Heart right ventricle (tissue), 16 donors: Measurements from ENCODE around the gene NAT16. TPM values are rescaled to one million over a fixed set of nuclear protein-coding genes. Genes with fewer than 3 reads are reported as not detected.

Experiments
- ATAC-seq, 8 donors: fragments of 200-7000 bp; cut with Tn5 transposase; one replicate each; pipeline ENCODE4 v1.9.1; 2020; ENCODE audit warnings: mild to moderate bottlenecking in 8 of 8, moderate library complexity in 8 of 8, moderate number of reproducible peaks in 1 of 8
- DNase-seq, 2 donors: peaks; one replicate each; pipeline ENCODE4 v3.0.0-alpha.2; 2020
- H3K27ac ChIP-seq, 10 donors: fragments of 200-600 bp; sonication (generic) in 2 of 10; one replicate each; pipeline versions ENCODE4 v1.5.0 to v1.8.0; 2020 to 2022; ENCODE audit warnings: mild to moderate bottlenecking in 3 of 10
- H3K27me3 ChIP-seq, 7 donors: fragments of 200-600 bp; one replicate each; pipeline ENCODE4 v1.8.0; 2021 to 2022; ENCODE audit warnings: mild to moderate bottlenecking in 2 of 7
- H3K36me3 ChIP-seq, 9 donors: fragments of 200-600 bp; sonication (generic) in 1 of 9; one replicate each; pipeline versions ENCODE4 v1.5.0 to v1.8.0; 2020 to 2022; ENCODE audit warnings: mild to moderate bottlenecking in 2 of 9
- H3K4me1 ChIP-seq, 9 donors: fragments of 200-600 bp; sonication (generic) in 1 of 9; one replicate each; pipeline versions ENCODE4 v1.5.0 to v1.8.0; 2020 to 2022; ENCODE audit warnings: mild to moderate bottlenecking in 4 of 9
- H3K4me3 ChIP-seq, 10 donors: fragments of 200-600 bp; sonication (generic) in 2 of 10; one replicate each; pipeline versions ENCODE4 v1.5.0 to v1.8.0; 2020 to 2022; ENCODE audit warnings: mild to moderate bottlenecking in 7 of 10, moderate library complexity in 2 of 10
- H3K9me3 ChIP-seq, 11 donors: fragments of 200-600 bp in 10 of 11; sonication (generic) in 2 of 11; one replicate each; pipeline versions ENCODE4 v1.5.0 to v1.8.0; 2013 to 2022; ENCODE audit warnings: mild to moderate bottlenecking in 2 of 11, control low read depth in 1 of 11, moderate library complexity in 1 of 11
- WGBS, 2 donors: extraction: QIAGEN DNeasy Blood & Tissue Kit; methylation state at CpG; one replicate each; pipeline ENCODE4 v1.1.7; 2013; ENCODE audit warnings: inconsistent platforms in 1 of 2; 5-methylcytosine and 5-hydroxymethylcytosine counted together
- intact Hi-C, 10 donors: fragments of 100-400 bp; cut with DNase I; formaldehyde crosslinking; loops; one replicate each; pipeline versions ENCODE4 v1.11.1 to v1.14.2; 2022
- polyA plus RNA-seq, 2 donors: library from polyadenylated mRNA; stranded (reverse); fragments of 200-250 nt; gene quantifications; one replicate each; pipeline ENCODE4 v1.2.3, GENCODE V29; 2013
- total RNA-seq, 10 donors: library from RNA; stranded (reverse); fragmentation: NEBNext Ultra II Directional in 3 of 10; extraction: Animal tissue kit (Norgen Biotek cat#: 25700) in 3 of 10; gene quantifications; one replicate each; pipeline versions ENCODE4 v1.2.1 to v1.2.4, GENCODE V29; 2021 to 2023
- TF ChIP-seq, protein P1 (sequence below), 9 donors: fragments of 200-600 bp; sonication (generic) in 2 of 9; IDR thresholded peaks; one replicate each; pipeline versions ENCODE4 v1.5.0 to v1.8.0; 2021 to 2022; ENCODE audit warnings: antibody characterized with exemption in 9 of 9, mild to moderate bottlenecking in 5 of 9, moderate library complexity in 1 of 9
- donor health status: Arrhythmogenic right ventricular cardiomyopathy.
- donor health status: ischemic (EF 13 %, LVEDD 7.1; RV severe dilation, severe dysfunction).
- donor health status: healthy with polysubstance abuse.
- donor health status: DM: no; HTN: yes; CAD: no.
- donor health status: DM: no; HTN: no; CAD: no.
- donor health status: ischemic (EF 25% LVEDD 6.9; RV normal size, moderate dysfunction).
- donor health status: ischemic (EF 25% LVEDD 5.7; RV mildly dilated, moderate dysfunction).
- donor health status: healthy.
- donor health status: DM: yes; HTN: yes; CAD: no.
- donor health status: Ischemic cardiomyopathy.
- donor health status: ischemic (EF 35%, LVEDD 5.7; RV mildly dilated, moderate dysfunction).
- donor health status: nonischemic (EF 11% LVEDD 7.7; RV severe dilation, severe dysfunction).
- donor health status: DM: yes; HTN: yes; CAD: no.
- donor health status: PGD.
- donor health status: ischemic (EF 29% LVEDD 5.4; RV normal size, mild dysfunction).
- donor health status: nonischemic (EF 23%, LVEDD 6.1; RV moderate dilation, normal function).

The NAT16 gene
- total and polyA plus RNA-seq, 12 donors: not detected

DNA sequence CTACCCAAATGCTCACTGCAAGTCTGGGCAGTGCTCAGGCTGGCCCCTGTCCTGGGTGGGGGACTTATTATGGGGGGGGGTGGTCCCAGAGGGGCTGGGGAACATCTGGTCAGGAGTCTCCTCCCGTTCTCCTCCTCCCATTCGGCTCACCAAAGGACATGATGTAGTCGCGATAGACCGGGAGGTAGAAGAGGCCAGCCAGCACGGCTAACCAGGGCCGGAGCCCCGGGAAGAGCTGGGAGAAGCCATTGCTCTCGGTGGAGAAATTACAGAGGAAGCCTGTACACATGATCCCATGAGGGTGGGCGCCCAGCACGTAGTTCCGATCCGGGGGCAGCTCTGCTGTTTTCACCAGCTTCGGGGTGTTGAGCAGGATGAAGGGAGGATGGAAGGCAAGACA is 18.4 kb upstream of the NAT16 start:
- no peaks in the 10 kb centered on the region for H3K9me3 ChIP-seq
- no peak for ATAC-seq
- peaks cover 4 to 14% (median 9%) of the 10 kb centered on the region in 9 donors for H3K4me1 ChIP-seq
- TF ChIP-seq, protein P1, sequence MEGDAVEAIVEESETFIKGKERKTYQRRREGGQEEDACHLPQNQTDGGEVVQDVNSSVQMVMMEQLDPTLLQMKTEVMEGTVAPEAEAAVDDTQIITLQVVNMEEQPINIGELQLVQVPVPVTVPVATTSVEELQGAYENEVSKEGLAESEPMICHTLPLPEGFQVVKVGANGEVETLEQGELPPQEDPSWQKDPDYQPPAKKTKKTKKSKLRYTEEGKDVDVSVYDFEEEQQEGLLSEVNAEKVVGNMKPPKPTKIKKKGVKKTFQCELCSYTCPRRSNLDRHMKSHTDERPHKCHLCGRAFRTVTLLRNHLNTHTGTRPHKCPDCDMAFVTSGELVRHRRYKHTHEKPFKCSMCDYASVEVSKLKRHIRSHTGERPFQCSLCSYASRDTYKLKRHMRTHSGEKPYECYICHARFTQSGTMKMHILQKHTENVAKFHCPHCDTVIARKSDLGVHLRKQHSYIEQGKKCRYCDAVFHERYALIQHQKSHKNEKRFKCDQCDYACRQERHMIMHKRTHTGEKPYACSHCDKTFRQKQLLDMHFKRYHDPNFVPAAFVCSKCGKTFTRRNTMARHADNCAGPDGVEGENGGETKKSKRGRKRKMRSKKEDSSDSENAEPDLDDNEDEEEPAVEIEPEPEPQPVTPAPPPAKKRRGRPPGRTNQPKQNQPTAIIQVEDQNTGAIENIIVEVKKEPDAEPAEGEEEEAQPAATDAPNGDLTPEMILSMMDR (IDR thresholded peaks at IDR 0.05): no peak
- H3K27me3 ChIP-seq: peaks cover 25 to 85% (median 80%) of the 10 kb centered on the region in 7 donors
- no peaks in the 10 kb centered on the region for H3K36me3 ChIP-seq
- H3K27ac ChIP-seq: no peak overlapping the region
- intact Hi-C loops: loop anchor here in 2 of 10 donors (10.0 kb wide), 1 partner anchor 86 kb away; no protein-coding TSS in a partner anchor
- DNase-seq: no peak
- WGBS, 2 donors: 51 to 60% methylated on average over 14 of the region's 14 CpGs
- no peak overlapping the region for H3K4me3 ChIP-seq

DNA sequence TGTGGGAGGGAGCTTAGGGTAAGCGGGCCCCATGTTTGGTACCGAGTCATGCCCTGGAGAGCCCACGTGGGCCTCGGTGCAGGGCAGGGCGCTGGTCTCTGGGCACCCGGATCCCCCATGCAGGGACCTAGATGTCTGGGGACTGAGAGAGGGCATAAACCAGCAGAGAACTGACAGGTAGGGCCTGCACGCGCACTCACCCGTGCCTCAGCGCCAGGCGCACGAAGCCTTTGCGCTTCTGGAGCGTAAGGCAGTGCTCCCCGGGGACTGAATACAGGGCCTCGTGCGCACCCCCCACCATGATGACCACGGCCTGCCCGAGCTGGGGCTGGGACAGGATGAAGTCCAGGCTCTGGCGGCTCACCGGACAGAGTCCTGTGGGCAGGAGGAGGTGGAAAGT is 17.9 kb upstream of the NAT16 start:
- H3K27ac ChIP-seq: no peak overlapping the region
- H3K27me3 ChIP-seq: peaks cover 25 to 84% (median 76%) of the 10 kb centered on the region in 7 donors
- ATAC-seq (no peak), DNase-seq (no peak)
- peaks cover 4 to 14% (median 9%) of the 10 kb centered on the region in 9 donors for H3K4me1 ChIP-seq
- H3K36me3 ChIP-seq: no peaks in the 10 kb centered on the region
- H3K9me3 ChIP-seq: no peaks in the 10 kb centered on the region
- no peak overlapping the region for H3K4me3 ChIP-seq
- TF ChIP-seq, protein P1 (IDR thresholded peaks at IDR 0.05): no peak
- intact Hi-C loops: loop anchor here in 2 of 10 donors (10.0 kb wide), 1 partner anchor 87 kb away; no protein-coding TSS in a partner anchor
- WGBS, 2 donors: 58 to 68% methylated on average over 21 of the region's 21 CpGs

DNA sequence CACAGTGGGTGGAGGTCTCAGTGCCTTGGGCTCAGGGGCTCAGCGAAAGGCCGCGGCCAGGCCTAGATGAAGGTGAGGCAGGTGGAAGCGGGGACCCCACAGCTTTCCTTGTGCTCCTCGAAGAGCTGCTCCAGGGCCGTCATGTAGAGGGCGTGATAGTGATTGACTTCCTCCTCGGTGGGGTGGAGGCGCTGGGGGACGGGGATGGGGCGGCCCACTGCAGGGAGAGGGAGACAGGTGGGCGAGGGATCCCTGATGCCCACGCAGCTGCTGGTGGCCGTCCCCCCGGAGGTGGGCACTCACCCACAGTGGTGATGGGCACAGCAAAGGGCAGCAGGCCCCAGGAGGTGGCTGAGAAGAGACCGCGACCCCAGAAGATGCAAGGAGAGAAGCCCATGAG is 15.8 kb upstream of the NAT16 start:
- H3K4me1 ChIP-seq: no peaks in the 10 kb centered on the region
- 83 to 87% methylated on average over 16 to 17 of the region's 17 CpGs for WGBS, 2 donors
- peaks cover 7 to 63% (median 55%) of the 10 kb centered on the region in 7 donors for H3K27me3 ChIP-seq

DNA sequence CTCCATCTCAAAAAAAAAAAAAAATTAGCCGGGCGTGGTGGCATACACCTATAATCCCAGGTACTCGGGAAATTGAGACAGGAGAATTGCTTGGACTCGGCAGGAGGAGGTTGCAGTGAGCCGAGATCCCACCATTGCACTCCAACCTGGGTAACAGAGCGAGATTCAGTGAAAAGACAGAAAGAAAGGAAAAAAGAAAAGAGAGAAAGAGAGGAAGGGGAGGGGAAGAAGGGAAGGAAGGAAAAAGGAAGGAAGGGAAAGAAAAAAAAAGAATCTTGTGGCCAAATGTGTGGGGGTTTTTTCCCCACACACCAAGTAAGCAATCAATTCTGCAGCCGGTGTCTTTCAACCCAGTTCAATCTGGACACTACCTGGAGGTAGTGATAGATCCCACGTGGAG is 9.0 kb upstream of the NAT16 start:
- Histone ChIP-seq H3K4me3 (no peak overlapping the region), H3K27ac (no peak overlapping the region), H3K9me3 (no peaks in the 10 kb centered on the region), H3K36me3 (no peaks in the 10 kb centered on the region), H3K4me1 (no peaks in the 10 kb centered on the region), H3K27me3 (peaks cover 0 to 44% (median 23%) of the 10 kb centered on the region in 7 donors)
- intact Hi-C loops: no loop called here
- DNase-seq (no peak), ATAC-seq (no peak)
- TF ChIP-seq, protein P1 (IDR thresholded peaks at IDR 0.05): no peak
- WGBS, 2 donors: 79% methylated on average over 8 of the region's 8 CpGs

More for the DNA sequence above, 15.8 kb upstream of the NAT16 start:
- Histone ChIP-seq H3K27ac (no peak overlapping the region), H3K36me3 (no peaks in the 10 kb centered on the region), H3K9me3 (no peaks in the 10 kb centered on the region), H3K4me3 (no peak overlapping the region)
- ATAC-seq: no peak
- intact Hi-C loops: loop anchor here in 2 of 10 donors (10.0 kb wide), 1 partner anchor 89 kb away; no protein-coding TSS in a partner anchor
- no peak for DNase-seq
- TF ChIP-seq, protein P1 (IDR thresholded peaks at IDR 0.05): no peak
